ENCODE results near the gene TTC3. TPM values are rescaled to one million over a fixed set of nuclear protein-coding genes. Genes with fewer than 3 reads are reported as not detected.
A peak's percentile ranks its signal among the peaks of the same experiment; 100 is the strongest.
"Not testable (repeated sequence)": the region's sequence is repeated elsewhere in the genome, so short reads cannot be mapped to it uniquely, and the experiment has no call there.

Gene TTC3
- total RNA-seq, 1 donor = 80.2 TPM

DNA sequence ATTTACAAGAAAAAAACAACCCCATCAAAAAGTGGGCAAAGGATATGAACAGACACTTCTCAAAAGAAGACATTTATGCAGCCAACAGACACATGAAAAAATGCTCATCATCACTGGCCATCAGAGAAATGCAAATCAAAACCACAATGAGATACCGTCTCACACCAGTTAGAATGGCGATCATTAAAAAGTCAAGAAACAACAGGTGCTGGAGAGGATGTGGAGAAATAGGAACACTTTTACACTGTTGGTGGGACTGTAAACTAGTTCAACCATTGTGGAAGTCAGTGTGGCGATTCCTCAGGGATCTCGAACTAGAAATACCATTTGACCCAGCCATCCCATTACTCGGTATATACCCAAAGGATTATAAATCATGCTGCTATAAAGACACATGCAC lies 70.3 kb downstream of the TTC3 start:
- not testable (repeated sequence) for DNase-seq (ENCODE audit: low read depth in 2 of 3, low spot score in 2 of 3)

- no peak for DNase-seq (ENCODE audit: low read depth in 2 of 3, low spot score in 2 of 3)
Observed at GRCh38 chr21:37145635-37146111, 72.6 kb downstream of the TTC3 start.

GRCh38 chr21:37146320-37147235 lies 73.5 kb downstream of the TTC3 start:
- no peak for DNase-seq (ENCODE audit: low read depth in 2 of 3, low spot score in 2 of 3)

DNA sequence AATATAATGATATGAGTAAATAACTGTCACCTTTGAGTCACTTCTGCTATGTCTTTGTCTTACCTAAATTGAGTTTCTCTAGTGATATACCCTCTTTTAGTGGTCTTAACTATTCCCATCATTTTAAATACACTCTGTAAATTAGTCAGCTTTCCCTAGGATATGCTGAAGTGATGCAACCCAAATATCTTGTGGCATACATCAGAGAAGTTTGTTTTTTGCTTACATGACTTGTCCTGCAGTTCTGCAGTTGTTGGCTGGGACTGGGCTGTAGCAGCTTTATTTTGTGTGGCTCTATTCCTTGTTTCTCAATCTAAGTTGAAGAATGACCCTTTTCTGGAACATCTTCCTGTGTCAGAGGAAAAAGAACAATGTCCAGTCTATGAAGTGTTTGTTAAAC lies 76.4 kb downstream of the TTC3 start:
- DNase-seq (ENCODE audit: low read depth in 2 of 3, low spot score in 2 of 3) = no peak

DNA sequence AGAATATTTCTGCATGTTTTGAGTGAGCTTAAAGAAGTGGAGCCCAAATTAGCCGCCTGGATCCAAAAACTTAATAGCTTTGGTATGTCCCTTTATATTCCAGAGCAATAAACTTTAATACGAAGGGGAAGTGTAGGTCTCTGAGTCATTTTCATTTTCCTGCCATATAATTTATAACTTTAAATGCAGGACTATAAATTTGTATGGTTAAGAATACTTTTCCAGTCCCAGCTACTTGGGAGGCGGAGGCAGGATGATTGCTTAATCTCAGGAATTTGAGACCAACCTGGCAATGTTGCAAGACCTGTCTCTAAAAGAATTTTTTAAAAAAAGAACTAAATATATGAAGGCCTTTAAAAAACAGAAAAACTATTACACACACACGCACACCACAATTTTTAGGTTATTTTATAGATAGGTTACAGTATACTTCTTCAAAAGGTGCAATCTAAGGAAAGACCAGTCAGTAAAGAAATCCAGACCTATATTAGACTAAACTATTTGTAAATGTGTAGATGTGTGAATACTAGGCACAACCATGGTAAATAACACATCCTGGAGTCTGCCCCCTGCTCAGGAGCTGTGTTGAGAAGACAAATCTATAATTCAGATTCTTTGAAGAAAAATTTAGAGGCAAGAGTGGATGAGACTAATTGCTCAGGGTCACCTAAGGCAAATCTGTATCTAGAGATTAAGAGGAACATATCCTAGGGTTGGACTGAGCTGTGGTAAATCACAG lies 80.3 kb downstream of the TTC3 start:
- no peak for DNase-seq (ENCODE audit: low read depth in 2 of 3, low spot score in 2 of 3)

DNA sequence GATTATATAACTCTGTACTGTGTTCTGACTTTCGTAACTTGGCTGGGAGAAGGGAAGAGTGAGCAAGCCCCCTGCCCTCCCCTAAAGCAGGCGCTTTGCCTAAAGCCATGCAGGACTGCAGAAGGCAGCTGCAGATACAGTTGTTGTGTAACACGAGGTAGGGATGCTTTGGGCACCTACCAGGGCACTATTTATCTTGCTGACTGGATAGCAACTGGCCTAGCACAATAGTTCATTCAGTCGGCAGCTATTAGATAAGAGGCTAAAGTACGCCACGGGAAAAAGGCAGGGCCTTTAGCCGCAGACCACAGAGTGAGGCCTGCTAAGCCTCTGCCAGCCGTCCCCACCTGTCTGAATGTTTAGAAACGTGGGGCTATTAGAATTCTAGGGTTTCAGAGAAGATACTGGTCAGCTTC lies 80.9 kb downstream of the TTC3 start:
- DNase-seq (ENCODE audit: low read depth in 2 of 3, low spot score in 2 of 3) = no peak

DNA sequence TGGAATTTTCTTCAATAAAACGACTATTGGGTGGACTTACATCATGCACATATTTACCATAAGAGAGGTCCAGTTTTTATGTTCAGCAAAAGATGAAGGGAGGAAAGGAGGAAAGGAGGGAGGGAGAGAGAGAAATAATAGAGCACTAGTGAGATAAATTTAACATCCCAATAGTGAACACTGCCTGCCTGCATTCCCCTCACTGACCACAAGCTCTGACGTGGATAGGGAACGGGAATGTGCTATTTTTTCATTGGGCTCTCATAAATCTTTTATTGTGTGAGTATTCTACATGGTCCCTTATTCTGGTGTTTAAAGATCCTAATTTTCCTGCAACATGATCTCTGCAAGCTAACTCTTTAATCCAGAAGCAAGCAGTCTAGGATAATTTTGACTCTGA lies 82.1 kb downstream of the TTC3 start:
- DNase-seq (ENCODE audit: low read depth in 2 of 3, low spot score in 2 of 3) = no peak

DNA sequence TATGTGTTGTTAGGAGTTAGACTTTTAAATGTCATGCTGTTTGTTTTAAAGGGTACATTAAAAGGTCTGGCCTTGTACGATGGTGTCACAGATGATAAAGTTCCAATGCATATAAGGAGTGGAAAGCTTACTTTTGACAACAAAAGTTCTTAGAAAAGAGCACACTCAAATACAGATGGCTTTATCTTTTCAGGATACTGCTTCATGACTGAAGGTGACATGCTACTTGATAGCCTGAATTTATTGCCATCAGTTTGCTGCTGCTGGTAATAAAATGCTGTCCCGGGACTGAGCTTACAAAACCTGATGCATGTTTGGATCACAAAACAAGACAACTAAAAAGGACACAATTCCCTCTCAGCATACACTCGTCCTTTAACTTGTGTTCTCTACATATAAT lies 84.9 kb downstream of the TTC3 start:
- no peak for DNase-seq (ENCODE audit: low read depth in 2 of 3, low spot score in 2 of 3)

- no peak for DNase-seq (ENCODE audit: low read depth in 2 of 3, low spot score in 2 of 3)
Observed at GRCh38 chr21:37159053-37159776, 86.2 kb downstream of the TTC3 start.

DNA sequence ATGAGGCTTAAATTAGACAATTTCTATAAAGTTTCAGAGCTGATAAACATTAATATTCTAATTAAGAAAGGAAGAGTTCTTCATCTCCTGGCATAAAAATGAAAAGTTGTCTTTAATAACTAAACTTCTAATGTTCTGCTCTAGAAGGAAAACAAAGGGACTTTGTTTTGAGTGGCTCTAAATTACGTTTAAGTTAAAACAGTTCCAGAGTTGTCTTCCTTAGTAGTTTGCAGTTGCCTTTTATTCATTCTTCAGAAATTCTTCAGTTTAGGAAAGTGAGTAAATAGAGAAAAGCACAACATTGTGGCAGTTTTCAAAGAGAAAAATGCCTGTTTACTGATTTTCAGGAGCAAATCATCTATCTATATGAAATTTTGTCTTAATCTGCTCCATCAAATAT lies 86.9 kb downstream of the TTC3 start:
- no peak for DNase-seq (ENCODE audit: low read depth in 2 of 3, low spot score in 2 of 3)

GRCh38 chr21:37164742-37165141 lies 91.7 kb downstream of the TTC3 start:
- DNase-seq (ENCODE audit: low read depth in 2 of 3, low spot score in 2 of 3) = no peak

DNA sequence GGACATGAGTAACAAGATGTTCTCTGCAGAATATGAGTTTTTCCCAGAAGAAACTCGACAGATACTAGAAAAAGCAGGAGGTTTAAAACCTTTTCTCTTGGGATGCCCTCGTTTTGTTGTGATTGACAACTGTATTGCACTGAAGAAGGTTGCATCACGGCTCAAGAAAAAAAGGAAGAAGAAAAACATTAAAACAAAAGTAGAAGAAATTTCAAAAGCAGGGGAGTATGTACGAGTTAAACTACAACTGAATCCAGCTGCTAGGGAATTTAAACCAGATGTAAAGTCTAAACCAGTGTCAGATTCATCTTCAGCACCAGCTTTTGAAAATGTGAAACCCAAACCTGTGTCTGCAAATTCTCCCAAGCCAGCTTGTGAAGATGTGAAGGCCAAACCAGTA lies 92.5 kb downstream of the TTC3 start:
- DNase-seq (ENCODE audit: low read depth in 2 of 3, low spot score in 2 of 3) = no peak

GRCh38 chr21:37166733-37167132 lies 93.7 kb downstream of the TTC3 start:
- peak in 2 of 3 donors; percentile 38 to 67 for DNase-seq (ENCODE audit: low read depth in 2 of 3, low spot score in 2 of 3)

- no peak for DNase-seq (ENCODE audit: low read depth in 2 of 3, low spot score in 2 of 3)
Observed at GRCh38 chr21:37168666-37169065, 95.6 kb downstream of the TTC3 start.

DNA sequence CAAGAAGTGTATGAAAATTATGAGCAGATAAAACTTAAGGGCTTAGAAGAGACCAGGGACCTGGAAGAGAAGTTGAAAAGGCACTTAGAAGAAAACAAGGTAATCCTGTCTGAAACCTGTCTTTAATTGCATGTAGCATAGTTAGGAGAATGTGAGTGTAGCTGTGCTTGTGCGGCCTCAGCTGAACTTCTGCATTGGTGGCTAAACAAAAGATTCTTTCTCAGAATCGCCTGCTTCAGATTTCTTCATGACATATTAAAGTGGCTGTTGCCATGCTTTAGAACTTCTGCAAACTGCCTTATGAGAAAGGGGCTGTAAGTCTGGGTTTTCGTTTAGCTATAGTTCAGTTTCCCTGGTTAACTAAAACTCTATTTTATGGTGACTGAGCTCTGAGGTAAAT lies 99.6 kb downstream of the TTC3 start:
- DNase-seq (ENCODE audit: low read depth in 2 of 3, low spot score in 2 of 3) = no peak

DNA sequence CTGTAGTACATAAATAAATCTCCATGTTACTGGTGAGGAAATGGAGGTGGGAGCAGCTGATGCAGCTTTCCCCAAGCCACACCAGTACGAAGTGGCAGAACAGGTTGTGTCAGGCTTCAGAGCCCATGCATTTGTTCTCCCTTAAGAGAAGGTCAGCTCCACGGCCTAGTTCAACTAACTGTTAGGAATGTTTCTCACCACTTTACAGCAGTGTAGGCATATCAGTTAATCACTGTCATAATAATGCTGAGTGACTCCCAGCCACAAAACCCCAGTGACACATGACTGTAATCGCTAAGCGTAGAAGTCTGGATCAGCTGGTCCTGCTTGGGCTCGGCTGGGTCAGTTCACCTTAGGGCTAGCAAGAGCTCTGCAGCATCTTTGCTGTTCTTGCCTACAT lies 103.7 kb downstream of the TTC3 start:
- no peak for DNase-seq (ENCODE audit: low read depth in 2 of 3, low spot score in 2 of 3)

DNA sequence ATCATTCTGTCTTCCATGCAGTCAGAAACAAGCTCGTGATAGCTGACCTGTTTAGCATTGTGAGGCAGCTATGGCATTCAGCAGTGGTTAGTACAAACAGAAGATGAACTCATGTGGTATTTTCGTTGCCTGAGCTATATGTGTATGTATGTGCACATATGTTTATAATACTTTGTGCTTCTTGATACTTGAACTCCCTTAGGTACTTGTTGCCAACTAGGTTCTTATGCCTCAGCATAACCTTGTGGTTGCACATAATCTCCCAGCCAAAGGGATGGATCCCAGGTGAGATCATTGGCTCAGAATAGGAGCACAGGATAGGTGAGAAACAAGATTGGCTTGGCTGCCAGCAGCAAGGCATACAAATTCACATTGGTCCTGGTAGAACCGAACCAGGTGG lies 108.0 kb downstream of the TTC3 start:
- DNase-seq (ENCODE audit: low read depth in 2 of 3, low spot score in 2 of 3) = no peak

DNA sequence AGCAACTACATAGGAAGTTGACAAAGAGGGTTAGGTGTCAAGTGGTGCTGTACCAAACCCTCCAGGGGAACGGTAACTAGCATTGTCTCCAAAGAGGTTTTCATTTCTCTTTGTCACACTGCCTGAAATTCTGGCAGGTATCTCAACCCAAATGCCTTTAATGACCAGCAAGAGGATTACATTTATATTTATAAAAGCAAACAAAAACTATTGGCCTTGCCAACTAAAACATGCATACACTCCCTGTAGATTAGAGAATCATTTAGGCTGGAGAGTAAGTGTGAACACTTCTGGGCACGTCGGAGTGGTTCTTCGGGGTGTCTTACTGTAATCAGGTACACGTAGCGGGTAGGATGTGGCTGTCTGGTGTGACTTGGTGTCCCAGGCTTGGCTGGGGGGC lies 109.2 kb downstream of the TTC3 start:
- no peak for DNase-seq (ENCODE audit: low read depth in 2 of 3, low spot score in 2 of 3)

DNA sequence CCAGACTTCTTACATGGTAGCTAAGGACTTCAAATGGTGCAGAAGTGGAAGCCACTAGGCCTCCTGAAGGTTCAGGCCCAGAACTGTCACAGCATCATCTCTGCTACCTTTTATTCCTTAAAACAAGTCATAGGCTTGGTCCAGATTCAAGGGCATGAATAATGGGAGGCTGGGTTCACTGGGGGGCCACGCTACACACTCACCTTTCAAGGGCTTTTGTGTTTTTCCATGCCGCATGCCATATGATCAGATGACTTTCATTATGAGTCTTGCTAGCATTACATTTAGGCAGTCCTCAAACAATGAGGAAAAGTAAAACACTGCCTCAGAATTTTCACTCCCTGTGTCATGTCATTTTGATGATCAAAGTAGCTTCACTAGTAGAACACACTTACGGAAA lies 110.7 kb downstream of the TTC3 start:
- no peak for DNase-seq (ENCODE audit: low read depth in 2 of 3, low spot score in 2 of 3)

DNA sequence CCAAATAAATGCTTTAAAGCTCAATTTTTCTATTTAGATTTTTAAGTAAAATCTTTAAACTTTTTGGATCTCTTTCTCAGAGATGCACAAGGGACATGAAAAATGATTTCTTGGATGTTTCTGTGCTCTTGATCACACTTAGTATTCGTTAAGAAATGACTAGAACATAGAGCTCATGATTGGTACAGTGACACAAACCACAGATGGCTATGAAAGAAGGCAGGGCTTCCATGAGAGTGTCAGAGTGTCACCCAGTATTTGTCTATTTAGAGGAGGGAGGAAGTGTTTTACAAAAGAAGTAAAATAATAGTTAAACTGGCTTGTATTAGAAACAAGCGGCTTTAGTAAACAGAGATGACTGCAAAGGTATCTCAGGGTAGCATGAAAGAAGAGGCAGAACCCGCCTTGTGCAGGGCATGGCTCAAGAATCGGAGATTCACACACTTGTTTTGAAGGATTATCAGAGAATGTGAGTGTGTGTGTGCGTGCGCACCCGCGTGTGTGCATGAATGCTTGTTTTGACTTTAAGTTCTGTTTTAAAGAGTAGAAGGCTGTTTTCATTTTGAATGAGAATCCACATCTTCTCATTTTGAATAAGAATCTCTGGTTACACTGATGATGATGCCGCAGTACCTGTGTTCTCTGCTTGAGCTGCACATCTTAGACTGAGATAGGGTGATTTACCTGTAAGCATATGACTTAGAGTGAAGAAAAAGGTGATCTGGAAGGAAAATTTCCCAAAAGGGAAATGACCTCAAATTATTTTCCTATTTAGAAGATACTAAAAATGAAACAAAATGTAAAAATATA lies 111.9 kb downstream of the TTC3 start:
- DNase-seq (ENCODE audit: low read depth in 2 of 3, low spot score in 2 of 3) = no peak

All from hematopoietic multipotent progenitor cell (in vitro differentiated cells).